HG03342 (cell line): Measurements from ENCODE around the gene DYNC2I2.
"Not testable (repeated sequence)": the region's sequence is repeated elsewhere in the genome, so short reads cannot be mapped to it uniquely, and the experiment has no call there.

ENCODE experiments used
- ATAC-seq: cut with Tn5 transposase; IDR thresholded peaks from one replicate; pipeline ENCODE4 v1.9.1; 2021; ENCODE audit warnings: mild to moderate bottlenecking, moderate library complexity; ENCODE audit not compliant: unreplicated experiment

DYNC2I2 gene

GRCh38 chr9:128619779-128620178 is 36.9 kb downstream of the DYNC2I2 start:
- ATAC-seq, result no peak

DNA sequence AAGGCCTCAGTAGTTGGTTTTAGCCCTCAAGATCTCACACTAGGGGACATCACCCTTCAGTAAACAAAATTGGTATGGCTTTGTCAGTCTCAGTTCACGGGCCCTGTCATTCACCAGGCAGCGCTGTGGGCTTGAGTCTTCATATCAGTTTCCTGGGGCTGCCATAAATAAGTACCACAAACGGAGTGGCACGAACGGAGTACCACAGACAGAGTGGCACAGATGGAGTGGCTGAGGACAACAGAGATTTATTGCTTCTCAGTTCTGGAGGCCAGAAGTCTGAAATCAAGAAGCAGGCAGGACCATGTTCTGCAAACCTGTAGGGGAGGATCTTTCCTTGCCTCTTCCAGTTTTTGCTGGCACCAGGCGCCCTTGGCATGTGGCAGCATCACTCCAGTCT is 37.5 kb downstream of the DYNC2I2 start:
- ATAC-seq, result no peak

DNA sequence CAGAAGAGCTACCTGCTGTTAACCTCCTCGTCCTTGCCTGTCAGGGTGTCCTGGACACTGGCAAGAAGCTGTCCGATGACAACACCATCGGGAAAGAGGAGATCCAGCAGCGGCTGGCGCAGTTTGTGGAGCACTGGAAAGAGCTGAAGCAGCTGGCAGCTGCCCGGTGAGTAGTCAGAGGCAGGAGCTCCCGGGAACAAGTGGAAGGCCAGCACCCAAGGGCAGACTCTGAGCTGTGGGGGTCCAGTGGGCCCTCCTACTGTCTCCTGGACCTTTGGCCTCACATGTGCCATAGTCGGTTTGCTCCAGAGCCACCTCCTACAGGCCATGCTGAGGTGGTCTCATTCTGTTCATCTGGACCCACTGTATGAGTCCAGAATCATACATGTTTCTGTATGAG is 38.7 kb downstream of the DYNC2I2 start:
- ATAC-seq, result no peak

DNA sequence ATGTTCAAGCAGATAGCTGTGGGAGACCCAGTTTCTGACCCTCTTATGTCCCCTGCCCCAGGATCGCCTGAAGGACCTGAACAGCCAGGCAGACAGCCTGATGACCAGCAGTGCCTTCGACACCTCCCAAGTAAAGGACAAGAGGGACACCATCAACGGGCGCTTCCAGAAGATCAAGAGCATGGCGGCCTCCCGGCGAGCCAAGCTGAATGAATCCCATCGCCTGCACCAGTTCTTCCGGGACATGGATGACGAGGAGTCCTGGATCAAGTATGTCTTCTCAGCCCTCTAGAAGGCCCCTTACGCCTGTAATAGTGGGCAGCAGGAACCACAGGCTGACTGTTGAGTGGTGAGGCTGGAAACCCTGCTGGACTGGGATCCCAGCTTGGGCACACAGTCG is 41.1 kb downstream of the DYNC2I2 start:
- ATAC-seq, result no peak

- no peak for ATAC-seq
Measured at GRCh38 chr9:128614728-128615127, 41.9 kb downstream of the DYNC2I2 start.

DNA sequence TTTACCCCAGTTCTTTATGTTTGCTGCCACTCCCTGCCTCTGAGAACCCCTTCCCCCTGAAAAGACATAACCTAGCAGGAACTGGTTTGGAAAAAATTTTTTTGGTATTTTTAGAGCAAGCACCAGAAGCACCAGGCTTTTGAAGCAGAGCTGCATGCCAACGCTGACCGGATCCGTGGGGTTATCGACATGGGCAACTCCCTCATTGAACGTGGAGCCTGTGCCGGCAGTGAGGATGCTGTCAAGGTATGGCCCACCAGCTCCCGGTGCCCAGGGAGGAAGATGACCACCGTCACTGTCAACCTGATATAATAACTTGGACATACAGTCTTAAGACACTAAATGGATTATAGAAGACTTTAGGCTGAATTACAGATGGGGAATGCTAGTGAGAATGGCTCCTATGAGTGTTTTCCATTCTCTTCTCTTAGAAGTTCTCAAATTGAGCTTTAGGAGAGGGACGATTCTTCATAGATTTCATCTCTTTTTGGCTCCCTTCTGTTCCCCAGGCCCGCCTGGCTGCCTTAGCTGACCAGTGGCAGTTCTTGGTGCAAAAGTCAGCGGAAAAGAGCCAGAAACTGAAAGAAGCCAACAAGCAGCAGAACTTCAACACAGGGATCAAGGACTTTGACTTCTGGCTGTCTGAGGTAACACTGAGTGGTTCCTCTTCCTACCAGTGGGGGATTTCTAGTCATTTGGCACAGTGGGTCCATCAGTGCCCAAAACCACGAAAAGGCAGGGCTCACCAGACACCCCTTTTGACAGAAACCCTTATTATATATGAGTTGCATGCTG is 44.9 kb downstream of the DYNC2I2 start:
- no peak for ATAC-seq

DNA sequence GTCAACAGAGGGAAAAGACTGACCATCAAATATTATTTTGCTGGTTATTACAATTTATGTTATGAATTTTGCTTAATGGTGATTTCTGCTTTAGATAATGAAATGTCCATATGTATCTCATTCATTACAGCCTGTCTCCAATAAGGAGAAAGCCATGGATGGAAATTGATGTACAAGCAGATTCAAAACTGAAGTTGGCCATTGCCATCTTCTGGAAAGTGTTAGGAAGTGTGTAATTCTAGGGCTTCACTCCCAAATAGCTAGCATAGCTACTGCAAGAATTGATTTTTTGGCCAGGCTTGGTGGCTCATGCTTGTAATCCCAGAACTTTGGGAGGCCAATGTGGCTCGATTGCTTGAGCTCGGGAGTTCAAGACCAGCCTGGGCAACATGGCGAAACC is 45.8 kb downstream of the DYNC2I2 start:
- ATAC-seq, result no peak

DNA sequence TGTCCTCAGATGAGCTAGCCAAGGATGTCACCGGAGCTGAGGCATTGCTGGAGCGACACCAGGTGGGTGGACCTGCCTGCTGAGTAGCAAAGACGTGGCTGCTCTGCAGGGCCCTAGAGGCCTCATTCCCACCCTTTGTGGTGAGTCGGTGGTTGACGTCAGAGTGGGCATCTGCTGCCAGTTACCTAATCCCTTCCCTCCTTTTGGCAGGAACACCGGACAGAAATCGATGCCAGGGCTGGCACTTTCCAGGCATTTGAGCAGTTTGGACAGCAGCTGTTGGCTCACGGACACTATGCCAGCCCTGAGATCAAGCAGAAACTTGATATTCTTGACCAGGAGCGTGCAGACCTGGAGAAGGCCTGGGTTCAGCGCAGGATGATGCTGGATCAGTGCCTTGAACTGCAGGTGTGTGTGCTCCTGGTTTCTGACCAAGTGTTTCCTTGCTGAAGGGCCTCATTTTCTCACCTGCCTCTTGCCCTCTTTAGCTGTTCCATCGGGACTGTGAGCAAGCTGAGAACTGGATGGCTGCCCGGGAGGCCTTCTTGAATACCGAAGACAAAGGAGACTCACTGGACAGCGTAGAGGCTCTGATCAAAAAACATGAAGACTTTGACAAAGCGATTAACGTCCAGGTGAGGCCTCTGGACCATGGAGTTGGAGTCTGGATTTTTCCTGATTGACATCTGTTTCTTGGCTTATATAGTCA is 48.9 kb downstream of the DYNC2I2 start:
- ATAC-seq, result no peak

DNA sequence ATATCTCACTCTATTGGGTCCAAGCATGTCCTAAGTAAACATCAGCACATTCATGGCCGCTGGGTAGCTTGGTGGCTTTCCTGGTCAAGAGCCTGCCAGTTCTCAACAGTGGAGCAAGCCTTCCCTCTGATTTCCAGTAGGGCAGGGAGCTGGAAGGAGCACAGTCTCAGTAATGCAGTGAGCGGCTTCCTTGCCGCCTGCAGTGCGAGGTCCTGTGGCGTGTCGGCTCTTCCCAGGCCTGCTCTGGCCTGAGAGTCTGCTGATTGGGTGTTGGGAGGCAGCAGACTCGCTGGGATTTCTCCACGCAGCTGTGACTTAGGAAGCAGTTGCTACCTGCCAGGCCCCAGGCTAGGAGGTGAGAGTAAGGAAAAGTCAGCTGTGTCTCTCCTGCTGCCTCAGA is 53.0 kb downstream of the DYNC2I2 start:
- ATAC-seq, result no peak

DNA sequence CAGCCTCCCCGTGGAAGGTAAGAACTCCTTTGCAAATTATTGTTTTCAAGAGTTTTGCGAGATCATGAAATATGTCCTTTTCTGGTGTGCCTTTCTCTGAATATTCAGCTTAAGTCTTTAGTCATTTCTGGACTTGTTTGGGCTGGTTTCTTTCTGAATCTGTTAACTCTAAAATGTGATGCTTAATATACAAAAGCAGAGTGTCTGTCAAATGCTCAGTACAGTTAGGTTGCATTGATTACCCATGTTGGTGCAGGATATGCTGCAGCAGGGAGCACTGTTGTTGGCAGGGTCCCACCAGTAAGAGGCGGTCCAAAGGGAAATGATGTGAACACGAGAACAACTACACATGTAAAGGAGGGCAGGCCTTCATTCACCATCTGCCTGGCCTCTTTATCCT is 56.5 kb downstream of the DYNC2I2 start:
- no peak for ATAC-seq

GRCh38 chr9:128595471-128595870 is 61.2 kb downstream of the DYNC2I2 start:
- ATAC-seq, result no peak

- no peak for ATAC-seq
Measured at GRCh38 chr9:128593856-128594255, 62.8 kb downstream of the DYNC2I2 start.

DNA sequence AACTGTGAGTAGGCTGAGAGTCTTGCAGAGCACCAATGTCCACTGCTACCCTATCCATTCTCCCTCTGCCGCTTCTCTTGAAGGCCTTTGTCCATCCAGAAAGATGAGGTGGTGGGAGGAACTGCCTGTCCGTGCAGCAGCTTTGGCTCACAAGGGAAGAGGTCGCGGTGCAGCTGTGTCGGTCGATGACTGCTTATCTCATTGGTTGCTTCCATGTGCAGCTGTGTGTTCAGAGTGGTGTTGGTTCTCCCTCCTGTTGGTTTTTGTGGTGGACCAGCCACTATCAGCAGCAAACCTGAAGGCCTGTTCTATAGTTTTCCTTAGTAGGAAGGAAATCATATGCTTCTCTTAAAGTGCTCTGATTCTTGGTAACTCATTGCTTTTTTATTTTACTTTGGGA is 63.6 kb downstream of the DYNC2I2 start:
- no peak for ATAC-seq

DNA sequence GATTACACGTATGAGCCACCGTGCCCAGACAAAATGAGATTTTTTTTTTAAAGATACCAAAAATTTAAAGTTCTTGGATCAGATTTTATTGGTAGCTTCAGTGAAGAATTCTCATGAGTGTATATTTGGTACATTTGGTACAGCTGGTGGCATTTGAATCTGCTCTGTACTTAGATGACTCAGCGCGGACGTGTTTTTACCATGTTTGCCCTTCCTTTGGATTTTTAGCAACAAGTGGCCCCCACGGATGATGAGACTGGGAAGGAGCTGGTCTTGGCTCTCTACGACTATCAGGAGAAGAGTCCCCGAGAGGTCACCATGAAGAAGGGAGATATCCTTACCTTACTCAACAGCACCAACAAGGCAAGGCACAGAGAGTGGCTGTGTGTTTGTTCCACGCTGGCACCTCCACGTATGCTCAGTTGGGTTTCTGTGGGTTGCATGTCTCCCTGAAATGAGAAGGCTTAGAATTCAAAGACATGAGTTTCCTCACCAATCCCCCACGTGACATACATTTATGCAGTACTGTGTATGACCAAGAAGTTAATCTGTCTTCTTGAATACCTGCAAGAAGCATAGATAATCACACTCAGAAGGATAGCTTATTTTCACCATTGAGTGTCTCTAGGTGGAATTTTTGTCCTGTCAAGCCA is 67.9 kb downstream of the DYNC2I2 start:
- no peak for ATAC-seq

GRCh38 chr9:128587453-128587852 is 69.2 kb downstream of the DYNC2I2 start:
- no peak for ATAC-seq

- not testable (repeated sequence) for ATAC-seq
Measured at GRCh38 chr9:128586934-128587333, 69.7 kb downstream of the DYNC2I2 start.

DNA sequence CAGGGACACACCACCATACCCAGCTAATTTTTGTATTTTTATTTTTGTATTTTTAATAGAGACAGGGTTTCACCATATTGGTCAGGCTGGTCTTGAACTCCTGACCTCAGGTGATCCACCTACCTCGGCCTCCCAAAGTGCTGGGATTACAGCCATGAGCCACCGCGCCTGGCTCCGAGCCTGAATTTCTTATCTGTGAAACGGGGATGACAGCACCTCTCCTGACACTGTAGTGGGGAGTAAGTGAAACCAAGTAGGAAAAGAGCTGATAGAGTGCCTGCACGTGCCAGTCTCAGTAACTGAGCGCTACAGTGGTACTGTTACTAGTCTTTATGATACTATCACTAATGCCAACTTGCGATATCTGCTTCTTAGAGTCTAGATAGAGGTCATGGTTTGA is 71.5 kb downstream of the DYNC2I2 start:
- ATAC-seq, result not testable (repeated sequence)
